ENCODE data around the gene VRK1.

VRK1 gene

GRCh38 chr14:96847451-96847850 is 50.3 kb downstream of the VRK1 start:
- Histone ChIP-seq H3K36me3 (ENCODE audit: control insufficient read depth, insufficient read depth, low read length) (no peaks in the 10 kb centered on the region; the same call in 1 of the 2 replicates), H3K27me3 (replicated peaks; ENCODE audit: control insufficient read depth, insufficient read depth, low read length) (no peaks in the 10 kb centered on the region), H3K4me3 (replicated peaks; ENCODE audit: low read depth, low read length) (no peak overlapping the region)
- no peak for DNase-seq (ENCODE audit: extremely low read depth, insufficient read length)
- no peak for TF ChIP-seq CTCF (IDR thresholded peaks at IDR 0.05; ENCODE audit: insufficient read depth, low read length, poor library complexity, severe bottlenecking)

GRCh38 chr14:96848011-96848410 is 50.8 kb downstream of the VRK1 start:
- Histone ChIP-seq H3K4me3 (replicated peaks; ENCODE audit: low read depth, low read length) (no peak overlapping the region), H3K36me3 (ENCODE audit: control insufficient read depth, insufficient read depth, low read length) (no peaks in the 10 kb centered on the region; the same call in 1 of the 2 replicates), H3K27me3 (replicated peaks; ENCODE audit: control insufficient read depth, insufficient read depth, low read length) (no peaks in the 10 kb centered on the region)
- no peak for TF ChIP-seq CTCF (IDR thresholded peaks at IDR 0.05; ENCODE audit: insufficient read depth, low read length, poor library complexity, severe bottlenecking)
- DNase-seq (ENCODE audit: extremely low read depth, insufficient read length), result no peak

- H3K36me3 ChIP-seq (ENCODE audit: control insufficient read depth, insufficient read depth, low read length), result peaks cover 1% of the 10 kb centered on the region; the same call in 1 of the 2 replicates
- no peak overlapping the region for H3K4me3 ChIP-seq (replicated peaks; ENCODE audit: low read depth, low read length)
- no peak for DNase-seq (ENCODE audit: extremely low read depth, insufficient read length)
- H3K27me3 ChIP-seq (replicated peaks; ENCODE audit: control insufficient read depth, insufficient read depth, low read length), result no peaks in the 10 kb centered on the region
- TF ChIP-seq CTCF (IDR thresholded peaks at IDR 0.05; ENCODE audit: insufficient read depth, low read length, poor library complexity, severe bottlenecking), result no peak
Observed at GRCh38 chr14:96849733-96850132, 52.6 kb downstream of the VRK1 start.

GRCh38 chr14:96851694-96852381 is 54.7 kb downstream of the VRK1 start:
- peaks cover 1% of the 10 kb centered on the region; the same call in 1 of the 2 replicates for H3K36me3 ChIP-seq (ENCODE audit: control insufficient read depth, insufficient read depth, low read length)
- DNase-seq (ENCODE audit: extremely low read depth, insufficient read length), result no peak
- TF ChIP-seq CTCF (IDR thresholded peaks at IDR 0.05; ENCODE audit: insufficient read depth, low read length, poor library complexity, severe bottlenecking), result no peak
- no peaks in the 10 kb centered on the region for H3K27me3 ChIP-seq (replicated peaks; ENCODE audit: control insufficient read depth, insufficient read depth, low read length)
- H3K4me3 ChIP-seq (replicated peaks; ENCODE audit: low read depth, low read length), result no peak overlapping the region

GRCh38 chr14:96852823-96853422 is 55.7 kb downstream of the VRK1 start:
- Histone ChIP-seq H3K4me3 (replicated peaks; ENCODE audit: low read depth, low read length) (no peak overlapping the region), H3K27me3 (replicated peaks; ENCODE audit: control insufficient read depth, insufficient read depth, low read length) (no peaks in the 10 kb centered on the region), H3K36me3 (ENCODE audit: control insufficient read depth, insufficient read depth, low read length) (peaks cover 3% of the 10 kb centered on the region)
- DNase-seq (ENCODE audit: extremely low read depth, insufficient read length), result no peak
- peak; percentile 74 for TF ChIP-seq CTCF (IDR thresholded peaks at IDR 0.05; ENCODE audit: insufficient read depth, low read length, poor library complexity, severe bottlenecking)
